HepG2 (cell line): ENCODE measurements around the gene CCDC69. TPM values are rescaled to one million over a fixed set of nuclear protein-coding genes. Genes with fewer than 3 reads are reported as not detected.

Experiments used
- MAF1 ChIP-seq: sonication (generic); formaldehyde crosslinking; IDR thresholded peaks from 2 replicates; pipeline ENCODE4 v1.5.0; 2020; ENCODE audit warnings: missing genetic modification reagents, borderline replicate concordance
- MIER2 ChIP-seq: IDR thresholded peaks from 2 replicates; pipeline ENCODE4 v1.6.1; 2016; ENCODE audit warnings: missing biosample characterization, missing genetic modification reagents
- NFKBIZ ChIP-seq: IDR thresholded peaks from 2 replicates; pipeline ENCODE4 v1.6.1; 2018; ENCODE audit warnings: missing genetic modification reagents, missing compliant biosample characterization
- NR2F2 ChIP-seq: IDR thresholded peaks from 2 replicates; pipeline ENCODE4 v1.6.1; 2012; ENCODE audit warnings: low read depth, inconsistent platforms, borderline replicate concordance
- PAWR ChIP-seq: sonication (generic); formaldehyde crosslinking; IDR thresholded peaks from 2 replicates; pipeline ENCODE4 v1.4.0; 2020; ENCODE audit warnings: missing genetic modification reagents, mild to moderate bottlenecking, borderline replicate concordance
- PLRG1 ChIP-seq: fragments of 450-650 bp; conservative IDR thresholded peaks from 2 replicates; pipeline ENCODE4 v1.6.1; 2016
- SMAD9 ChIP-seq: sonication (generic); formaldehyde crosslinking; IDR thresholded peaks from 2 replicates; pipeline ENCODE4 v1.5.1; 2020; ENCODE audit warnings: mild to moderate bottlenecking, missing genetic modification reagents
- ZFP41 ChIP-seq: sonication (generic); formaldehyde crosslinking; IDR thresholded peaks from 2 replicates; pipeline ENCODE4 v1.4.0; 2020; ENCODE audit warnings: mild to moderate bottlenecking, missing genetic modification reagents, borderline replicate concordance
- ZMYM3 ChIP-seq: sonication (generic); formaldehyde crosslinking; IDR thresholded peaks from 2 replicates; pipeline ENCODE4 v1.5.1; 2020; ENCODE audit warnings: mild to moderate bottlenecking, missing genetic modification reagents
- ZNF205 ChIP-seq: IDR thresholded peaks from 2 replicates; pipeline ENCODE4 v1.6.1; 2018; ENCODE audit warnings: missing biosample characterization, missing genetic modification reagents
- ZNF30 ChIP-seq: sonication (generic); formaldehyde crosslinking; IDR thresholded peaks from 2 replicates; pipeline ENCODE4 v1.5.0; 2020; ENCODE audit warnings: mild to moderate bottlenecking, missing genetic modification reagents
- ZNF367 ChIP-seq: sonication (generic); formaldehyde crosslinking; IDR thresholded peaks from 2 replicates; pipeline ENCODE4 v1.4.0; 2020; ENCODE audit warnings: missing genetic modification reagents, borderline replicate concordance
- ZNF670 ChIP-seq: sonication (generic); formaldehyde crosslinking; IDR thresholded peaks from 2 replicates; pipeline ENCODE4 v1.8.0; 2022; ENCODE audit warnings: mild to moderate bottlenecking, missing genetic modification reagents, borderline replicate concordance
- polyA plus RNA-seq, 8 experiments: library from polyadenylated mRNA; depleted of rRNA in 3 of 8; stranded (reverse) in 7 of 8; unstranded in 1 of 8; fragments of >200 nt; fragmentation: Illumina TruSeq in 4 of 8; extraction: Trizol in 4 of 8; gene quantifications; 2 replicates each; pipeline versions ENCODE4 v1.2.1 to v1.2.3, GENCODE V29; 2011 to 2016; ENCODE audit warnings: low read depth in 4 of 8, missing spikeins in 1 of 8, mixed read lengths in 1 of 8; ENCODE audit not compliant: insufficient read depth in 1 of 8
- total RNA-seq, 5 experiments: library from RNA; depleted of rRNA; stranded (reverse); fragments of >200 nt; fragmentation: Illumina TruSeq; extraction: Trizol; gene quantifications; 2 replicates each; pipeline ENCODE4 v1.2.3, GENCODE V29; 2016; ENCODE audit warnings: low read depth in 1 of 5
- TF ChIP-seq, protein P1 (sequence below): sonication (generic); formaldehyde crosslinking; IDR thresholded peaks from 2 replicates; pipeline ENCODE4 v1.5.0; 2020; ENCODE audit warnings: mild to moderate bottlenecking, missing genetic modification reagents
- TF ChIP-seq, protein P2 (sequence below): sonication (generic); formaldehyde crosslinking; conservative IDR thresholded peaks from 2 replicates; pipeline ENCODE4 v1.4.0; 2020; ENCODE audit warnings: missing genetic modification reagents
- TF ChIP-seq, protein P3 (sequence below): sonication (generic); formaldehyde crosslinking; IDR thresholded peaks from 2 replicates; pipeline ENCODE4 v1.8.0; 2023; ENCODE audit warnings: mild to moderate bottlenecking, missing genetic modification reagents

CCDC69 gene
- total and polyA plus RNA-seq, 2 of the 13 experiments (the other 11 are each of a cell fraction or from before 2014, with no cell fraction given): 12.2 to 45.2 TPM

DNA sequence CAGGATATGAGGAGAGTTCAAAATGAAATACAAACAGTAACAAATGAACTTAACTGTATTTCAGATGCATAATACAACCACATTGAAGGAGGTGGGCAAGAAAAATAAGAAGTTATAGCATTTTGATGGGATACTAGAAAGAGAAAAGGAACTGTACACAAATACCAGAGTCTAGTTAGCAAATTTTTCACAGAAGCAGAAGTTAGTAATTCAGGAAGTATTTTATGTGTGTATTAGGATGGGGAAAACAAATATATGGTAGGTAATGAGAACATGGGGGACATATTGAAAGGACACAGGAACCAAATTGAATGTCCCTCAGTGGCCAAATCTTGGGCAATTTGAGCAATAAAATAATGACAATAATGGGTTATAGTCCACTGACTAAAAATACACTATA is 47.4 kb upstream of the CCDC69 start (continued):
- TF ChIP-seq, protein P1, sequence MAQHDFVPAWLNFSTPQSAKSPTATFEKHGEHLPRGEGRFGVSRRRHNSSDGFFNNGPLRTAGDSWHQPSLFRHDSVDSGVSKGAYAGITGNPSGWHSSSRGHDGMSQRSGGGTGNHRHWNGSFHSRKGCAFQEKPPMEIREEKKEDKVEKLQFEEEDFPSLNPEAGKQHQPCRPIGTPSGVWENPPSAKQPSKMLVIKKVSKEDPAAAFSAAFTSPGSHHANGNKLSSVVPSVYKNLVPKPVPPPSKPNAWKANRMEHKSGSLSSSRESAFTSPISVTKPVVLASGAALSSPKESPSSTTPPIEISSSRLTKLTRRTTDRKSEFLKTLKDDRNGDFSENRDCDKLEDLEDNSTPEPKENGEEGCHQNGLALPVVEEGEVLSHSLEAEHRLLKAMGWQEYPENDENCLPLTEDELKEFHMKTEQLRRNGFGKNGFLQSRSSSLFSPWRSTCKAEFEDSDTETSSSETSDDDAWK (CRISPR knock-in tag): no peak
- TF ChIP-seq PLRG1 (no peak), ZNF30 (CRISPR knock-in tag) (no peak), ZNF205 (no peak), ZNF367 (CRISPR knock-in tag) (no peak), SMAD9 (no peak), ZFP41 (CRISPR knock-in tag) (no peak), MAF1 (CRISPR knock-in tag) (no peak), ZMYM3 (CRISPR knock-in tag) (no peak), PAWR (CRISPR knock-in tag) (no peak), NFKBIZ (no peak), MIER2 (CRISPR knock-in tag) (no peak), NR2F2 (no peak), ZNF670 (CRISPR knock-in tag) (no peak)
- TF ChIP-seq, protein P2, sequence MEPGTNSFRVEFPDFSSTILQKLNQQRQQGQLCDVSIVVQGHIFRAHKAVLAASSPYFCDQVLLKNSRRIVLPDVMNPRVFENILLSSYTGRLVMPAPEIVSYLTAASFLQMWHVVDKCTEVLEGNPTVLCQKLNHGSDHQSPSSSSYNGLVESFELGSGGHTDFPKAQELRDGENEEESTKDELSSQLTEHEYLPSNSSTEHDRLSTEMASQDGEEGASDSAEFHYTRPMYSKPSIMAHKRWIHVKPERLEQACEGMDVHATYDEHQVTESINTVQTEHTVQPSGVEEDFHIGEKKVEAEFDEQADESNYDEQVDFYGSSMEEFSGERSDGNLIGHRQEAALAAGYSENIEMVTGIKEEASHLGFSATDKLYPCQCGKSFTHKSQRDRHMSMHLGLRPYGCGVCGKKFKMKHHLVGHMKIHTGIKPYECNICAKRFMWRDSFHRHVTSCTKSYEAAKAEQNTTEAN (CRISPR knock-in tag): no peak
- TF ChIP-seq, protein P3, sequence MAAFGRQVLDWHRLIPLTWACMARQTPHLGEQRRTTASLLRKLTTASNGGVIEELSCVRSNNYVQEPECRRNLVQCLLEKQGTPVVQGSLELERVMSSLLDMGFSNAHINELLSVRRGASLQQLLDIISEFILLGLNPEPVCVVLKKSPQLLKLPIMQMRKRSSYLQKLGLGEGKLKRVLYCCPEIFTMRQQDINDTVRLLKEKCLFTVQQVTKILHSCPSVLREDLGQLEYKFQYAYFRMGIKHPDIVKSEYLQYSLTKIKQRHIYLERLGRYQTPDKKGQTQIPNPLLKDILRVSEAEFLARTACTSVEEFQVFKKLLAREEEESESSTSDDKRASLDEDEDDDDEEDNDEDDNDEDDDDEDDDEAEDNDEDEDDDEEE (CRISPR knock-in tag): no peak
- TF ChIP-seq, all 625 proteins: peak for 0
